Activated CD4-positive, alpha-beta T cell treated with anti-CD3 and anti-CD28 coated beads for 4 hours (primary cell): ENCODE data around the gene HACE1.
A peak's percentile ranks its signal among the peaks of the same experiment; 100 is the strongest.

ENCODE experiments used
- DNase-seq, 2 donors: peaks; one replicate each; pipeline ENCODE4 v3.0.0-alpha.2; 2020

HACE1 gene

DNA sequence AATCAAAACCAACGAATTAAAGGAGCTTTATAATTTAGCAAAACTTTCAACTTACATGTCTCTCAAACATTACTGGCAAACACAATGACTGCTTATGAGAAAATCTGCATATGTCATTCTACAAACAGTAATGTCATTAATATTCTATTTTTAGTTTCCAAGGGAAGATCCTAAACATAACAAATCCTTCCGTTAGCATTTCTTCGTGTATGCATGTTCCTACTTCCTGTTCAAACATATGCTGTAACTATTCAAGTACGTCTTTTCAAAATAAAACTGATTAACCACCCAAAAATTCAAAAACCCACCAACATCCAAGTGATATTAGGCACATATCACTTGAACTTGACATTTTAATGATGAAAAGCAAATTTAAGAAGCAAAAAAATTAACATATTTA, 131.3 kb downstream of the HACE1 start:
- DNase-seq = no peak

DNA sequence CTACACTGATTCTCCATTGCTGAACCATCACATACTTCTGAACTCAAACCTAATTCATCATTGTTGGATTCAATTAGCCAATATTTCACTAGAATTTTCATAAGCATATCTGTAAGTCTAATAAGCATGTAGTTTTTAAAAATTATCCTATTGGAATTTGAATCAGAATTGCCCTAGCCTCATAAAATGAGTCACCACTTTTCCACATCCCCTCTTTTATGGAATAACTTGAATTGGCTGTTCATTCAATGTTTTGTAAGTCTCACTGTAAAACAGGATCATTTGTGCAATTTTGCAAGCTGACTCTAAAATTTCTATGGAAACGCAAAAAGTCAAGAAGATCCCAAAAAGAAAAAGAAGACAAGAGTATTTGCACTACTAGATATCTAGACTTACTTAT, 141.0 kb downstream of the HACE1 start:
- DNase-seq = no peak

DNA sequence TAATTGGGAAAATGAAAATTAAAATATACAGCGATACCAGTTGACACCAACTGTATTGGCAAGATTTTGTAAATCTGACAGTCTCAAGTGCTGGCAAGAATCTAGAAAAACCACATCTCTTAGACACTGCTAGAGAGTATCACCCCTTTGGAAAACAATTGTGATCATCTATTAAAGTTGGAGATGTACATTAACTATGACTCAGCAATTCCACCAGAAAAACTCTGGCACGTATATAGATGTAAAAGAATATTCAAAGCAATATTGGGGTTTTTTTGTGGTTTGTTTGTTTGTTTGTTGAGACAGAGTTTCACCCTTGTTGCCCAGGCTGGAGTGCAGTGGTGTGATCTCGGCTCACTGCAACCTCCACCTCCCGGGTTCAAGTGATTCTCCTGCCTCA, 142.9 kb downstream of the HACE1 start:
- DNase-seq = no peak

DNA sequence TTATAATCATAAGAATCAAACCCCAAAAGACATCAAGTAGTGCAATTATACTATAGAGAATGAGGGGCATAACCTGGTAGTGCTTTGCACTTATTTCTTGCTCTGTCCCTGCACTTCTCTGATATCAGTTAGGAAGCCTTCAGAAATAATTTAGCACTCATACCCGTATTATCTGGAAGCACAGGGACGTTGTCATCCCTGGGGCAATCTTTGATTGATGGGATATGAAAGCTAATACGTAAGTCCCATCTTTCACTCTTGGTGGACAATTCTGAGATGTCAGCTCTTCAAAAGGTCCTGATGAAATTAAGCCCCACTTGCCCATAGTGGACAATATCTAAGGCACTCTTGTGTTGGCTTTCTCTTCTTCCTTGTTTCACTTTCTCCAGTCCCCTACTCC, 144.9 kb downstream of the HACE1 start:
- no peak for DNase-seq

DNA sequence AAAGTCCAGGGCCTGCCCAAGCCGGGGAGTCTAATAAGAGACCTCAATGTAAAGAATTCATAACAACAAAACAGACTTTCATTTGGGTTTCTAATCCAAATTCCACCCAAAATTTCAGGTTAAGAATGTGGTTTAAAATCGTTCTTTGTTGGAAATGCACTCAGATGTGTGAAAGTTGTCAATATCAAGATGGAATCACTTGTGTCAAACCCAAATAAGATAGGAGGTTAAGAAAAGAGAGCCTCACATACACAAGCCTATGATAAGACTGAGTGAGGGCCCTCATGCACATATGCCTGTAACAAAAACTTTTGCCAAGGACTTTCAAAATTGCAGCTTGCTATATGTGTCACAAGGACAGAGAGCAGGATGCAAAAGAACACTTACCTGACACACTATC, 145.7 kb downstream of the HACE1 start:
- DNase-seq = no peak

DNA sequence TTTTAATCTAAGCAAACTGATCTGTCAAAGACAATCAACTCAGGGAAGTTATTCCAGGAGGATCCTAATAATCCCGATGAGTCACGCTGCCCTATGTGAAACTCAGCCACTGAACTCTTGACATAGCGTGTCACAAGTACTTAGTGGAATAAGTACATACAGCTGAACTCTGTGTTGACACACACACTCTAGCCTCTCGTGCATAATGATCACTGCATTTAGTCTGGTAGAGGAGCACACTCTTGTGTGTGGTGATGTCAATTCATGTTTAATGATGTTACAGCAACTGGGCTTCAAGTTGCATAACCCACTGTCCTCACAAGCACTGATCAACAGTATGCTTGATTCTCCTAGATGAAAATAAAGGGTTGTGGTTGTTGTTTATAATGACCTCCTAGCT, 148.3 kb downstream of the HACE1 start:
- DNase-seq = no peak

DNA sequence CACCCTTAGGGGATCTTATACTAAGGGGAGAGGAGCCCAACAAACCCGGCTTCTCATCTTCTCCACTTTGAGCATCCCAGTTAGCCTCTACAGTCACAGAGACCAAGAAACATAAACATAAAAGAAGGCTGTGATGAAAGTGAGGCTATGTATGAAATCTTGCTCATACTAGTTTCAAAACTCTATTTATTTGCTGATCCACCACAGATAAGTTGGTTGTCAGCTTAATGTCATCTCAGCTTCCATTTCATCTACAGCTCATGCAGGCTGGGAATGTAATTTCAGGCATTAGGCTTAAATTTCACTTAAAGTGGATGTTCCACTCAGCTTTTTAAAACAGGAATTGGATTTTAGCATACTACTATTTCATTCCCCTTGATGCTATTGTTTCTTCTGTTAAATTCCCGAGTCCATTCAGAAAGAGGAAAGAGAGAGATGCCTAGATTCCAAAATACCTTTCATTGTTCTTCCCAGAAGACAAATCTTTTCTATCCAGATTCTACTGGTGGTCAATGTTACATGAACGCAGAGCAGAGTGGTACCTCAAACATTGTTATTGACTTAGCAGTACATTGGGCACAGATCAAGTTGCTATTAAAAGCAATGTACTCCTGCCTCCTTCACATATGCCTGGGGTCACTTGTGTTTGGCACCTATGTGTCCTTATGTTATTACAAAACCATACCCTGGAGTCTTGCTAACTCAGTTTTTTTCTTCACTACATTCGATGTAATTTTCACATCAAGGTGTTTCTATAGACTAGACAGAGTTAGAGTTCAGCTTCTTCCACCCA, 149.0 kb downstream of the HACE1 start:
- no peak for DNase-seq

DNA sequence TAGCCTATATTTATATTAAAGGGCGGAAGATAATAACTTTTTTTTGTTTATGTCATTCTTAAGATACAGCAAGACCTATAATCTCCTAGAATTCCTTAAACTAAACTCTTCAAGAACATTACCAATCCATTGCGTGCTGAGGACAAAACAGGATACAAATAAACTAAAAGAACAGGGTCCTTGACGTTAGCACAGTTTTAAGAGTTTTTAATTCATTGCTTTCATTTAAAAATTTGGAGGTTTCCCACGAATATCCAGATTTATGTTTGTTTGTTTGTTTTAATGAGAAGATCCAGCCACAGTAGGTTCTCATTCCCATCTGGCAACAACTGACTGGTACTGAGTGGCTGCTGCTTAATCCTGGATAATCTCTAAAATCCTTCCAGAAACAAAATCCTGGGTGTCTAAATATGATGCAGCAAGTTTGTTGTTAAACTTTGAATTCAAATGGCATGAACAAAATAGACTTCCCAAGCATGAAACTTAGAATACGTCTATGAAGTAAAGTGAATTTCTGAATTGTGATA, 153.7 kb downstream of the HACE1 start:
- no peak for DNase-seq

DNA sequence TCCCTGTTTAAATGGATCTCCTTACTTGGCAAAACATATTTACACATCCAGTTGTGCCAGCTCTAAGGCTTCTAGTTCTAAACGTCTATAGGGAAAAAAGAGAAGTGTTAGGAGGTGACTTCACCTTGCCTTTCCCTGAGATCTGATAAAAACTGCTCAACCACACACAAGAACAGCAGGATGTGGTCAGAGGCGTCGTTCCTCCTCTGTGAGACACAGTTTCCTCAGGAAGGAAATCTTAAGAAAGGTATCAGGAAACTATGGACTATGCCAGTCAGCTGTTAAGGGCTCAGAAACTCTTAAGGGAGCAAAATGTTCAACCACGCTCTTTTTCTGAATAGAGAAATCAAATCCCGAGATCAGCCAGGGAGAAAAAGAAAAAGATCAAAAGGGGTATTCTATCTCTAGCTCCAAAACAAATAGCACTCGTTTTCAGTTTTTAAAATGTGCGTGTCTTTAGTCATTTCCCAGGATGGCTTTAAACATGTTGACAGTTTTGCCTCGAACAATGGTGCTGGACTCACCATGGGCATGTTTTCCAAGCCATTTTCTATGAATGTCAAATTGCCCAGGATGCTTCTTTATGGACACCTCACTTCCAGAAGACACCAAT, 154.5 kb downstream of the HACE1 start:
- DNase-seq = peak; percentile 20 to 22

DNA sequence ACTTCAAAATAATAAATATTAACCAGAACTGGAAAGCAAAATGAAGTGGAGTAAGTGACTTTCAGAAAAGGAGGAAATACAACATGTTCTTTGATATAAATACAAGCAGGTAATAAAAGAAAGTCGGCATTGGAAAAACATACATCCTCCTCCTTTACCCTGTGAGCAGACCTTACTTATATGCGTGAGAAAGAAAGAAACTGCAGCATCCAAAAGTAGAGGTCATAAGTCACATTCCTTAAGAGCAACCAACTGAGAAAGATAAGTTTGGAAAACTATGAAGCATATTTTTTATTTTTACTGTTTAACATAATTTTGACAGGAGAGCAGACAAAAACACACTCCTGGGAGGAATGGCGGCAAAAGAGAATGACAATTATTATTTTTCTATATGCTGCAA, 155.5 kb downstream of the HACE1 start:
- DNase-seq = no peak

DNA sequence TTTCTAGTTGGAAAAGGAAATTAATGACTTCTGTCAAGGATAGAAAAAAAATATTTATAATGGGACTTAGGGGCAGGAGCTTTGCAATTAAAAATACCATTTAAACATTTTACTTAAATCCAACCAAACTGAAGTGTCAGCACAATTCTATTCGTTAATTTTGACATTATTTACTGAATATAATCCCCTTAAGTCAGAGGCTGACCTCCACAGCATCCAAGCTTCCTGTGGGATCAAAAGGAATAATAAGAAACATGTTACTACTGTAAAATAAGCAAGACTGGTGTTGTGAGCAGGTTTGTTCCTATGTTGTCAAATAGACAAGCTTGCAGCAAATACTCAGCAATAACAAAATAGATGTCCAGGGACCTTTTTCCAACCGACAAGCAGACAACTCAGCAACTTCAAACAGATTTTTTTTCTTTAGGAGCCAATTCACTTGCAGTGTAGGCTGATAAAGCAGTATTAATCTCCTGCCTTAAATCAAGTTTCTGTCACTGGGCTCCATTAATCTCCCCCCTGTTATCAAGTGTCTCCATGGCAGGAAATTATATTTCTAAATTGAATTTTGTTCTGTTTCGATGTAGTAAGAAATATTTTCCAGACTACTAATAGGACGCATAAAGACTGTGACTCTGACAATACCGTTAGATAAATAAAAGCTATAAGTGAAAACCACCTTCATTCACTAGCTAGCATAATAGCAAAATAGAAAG, 157.4 kb downstream of the HACE1 start:
- no peak for DNase-seq

DNA sequence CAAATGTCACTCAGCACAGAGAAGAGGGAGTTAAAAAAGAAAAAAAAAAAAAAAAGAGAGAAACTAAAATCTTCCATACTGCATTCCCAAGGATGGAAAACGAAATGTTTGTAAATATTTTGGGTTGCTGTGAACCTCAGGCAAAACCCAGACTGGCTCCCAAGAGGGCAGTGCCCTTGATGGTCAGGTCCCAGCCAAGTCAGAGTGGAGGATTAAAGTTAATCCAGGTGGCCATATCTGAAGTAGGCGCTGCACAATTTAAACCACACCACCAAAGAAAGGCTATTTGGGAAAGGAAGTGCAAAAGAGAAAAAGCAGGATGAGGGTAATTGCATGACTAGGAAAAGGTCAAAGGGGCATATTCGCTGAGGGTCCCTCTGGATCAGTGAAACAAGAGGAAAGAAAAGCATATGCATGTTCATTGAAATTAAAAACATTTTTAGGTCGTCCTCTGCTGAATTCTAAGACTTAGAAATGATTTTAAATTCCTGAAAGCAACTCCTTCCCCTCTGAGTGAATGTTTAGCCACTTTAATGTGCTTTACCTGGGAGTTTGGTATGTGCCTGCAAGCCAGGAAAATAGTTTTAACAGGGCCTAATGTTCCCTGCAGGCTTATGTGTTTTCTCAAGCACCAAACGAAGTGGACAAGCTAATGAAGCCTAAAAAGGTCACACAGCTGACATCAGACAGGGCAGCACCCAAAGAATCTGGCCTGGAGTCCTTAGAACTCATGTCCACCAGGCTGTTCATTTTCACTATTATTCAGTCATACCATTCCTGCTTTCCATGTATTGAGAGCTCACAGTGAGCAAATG, 159.1 kb downstream of the HACE1 start:
- no peak for DNase-seq

DNA sequence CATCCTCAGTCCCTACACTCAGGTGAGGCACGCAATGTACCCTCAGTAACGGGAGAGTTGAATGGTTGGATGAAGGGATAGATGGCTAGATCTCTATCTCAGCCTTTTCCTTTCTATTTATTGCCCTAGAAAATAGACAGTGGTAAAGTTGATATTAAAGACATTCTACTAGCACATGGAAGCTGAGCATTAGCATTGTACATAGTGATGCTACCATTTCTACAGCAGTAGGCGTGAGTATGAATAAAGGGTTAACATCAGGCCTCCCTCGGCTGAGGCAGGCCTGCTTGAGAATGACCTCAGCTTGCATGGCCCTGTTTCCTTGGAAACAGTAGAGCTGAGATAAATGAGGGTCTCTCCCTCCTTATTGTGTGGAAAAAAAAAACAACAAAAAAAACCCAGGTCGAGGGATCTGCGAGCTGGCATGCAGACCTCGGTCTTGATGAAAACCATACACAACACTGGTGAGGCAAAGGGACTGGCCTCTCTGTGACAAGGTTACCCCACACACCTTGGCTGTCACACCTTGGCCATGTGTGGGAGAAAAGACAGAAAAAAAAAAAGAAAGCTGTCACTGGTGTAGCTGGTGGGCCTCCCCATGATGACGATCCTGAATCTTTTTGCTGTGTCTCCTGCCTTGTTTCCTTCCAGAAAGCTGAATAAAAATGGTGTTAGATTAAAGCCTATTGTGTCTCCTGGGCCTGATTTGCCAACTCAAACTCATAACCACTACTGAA, 160.0 kb downstream of the HACE1 start:
- DNase-seq = no peak

DNA sequence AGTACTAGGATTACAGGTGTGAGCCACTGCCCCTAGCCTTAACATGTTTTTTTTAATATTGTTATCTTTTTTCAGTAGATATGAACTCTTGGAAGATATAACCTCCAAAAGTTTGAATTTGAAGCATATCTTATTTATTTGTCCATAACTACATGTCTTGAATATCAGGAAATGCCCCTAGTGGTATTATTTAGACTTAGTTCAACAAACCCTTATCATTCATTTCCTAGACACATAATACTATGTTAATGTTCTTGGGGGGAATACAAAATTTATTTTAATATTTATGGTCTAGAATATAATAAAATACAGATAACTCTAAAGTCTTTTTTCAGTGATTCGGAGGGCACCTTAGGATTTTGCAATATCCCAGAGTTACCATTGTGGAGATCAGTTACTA, 160.7 kb downstream of the HACE1 start:
- DNase-seq = no peak

DNA sequence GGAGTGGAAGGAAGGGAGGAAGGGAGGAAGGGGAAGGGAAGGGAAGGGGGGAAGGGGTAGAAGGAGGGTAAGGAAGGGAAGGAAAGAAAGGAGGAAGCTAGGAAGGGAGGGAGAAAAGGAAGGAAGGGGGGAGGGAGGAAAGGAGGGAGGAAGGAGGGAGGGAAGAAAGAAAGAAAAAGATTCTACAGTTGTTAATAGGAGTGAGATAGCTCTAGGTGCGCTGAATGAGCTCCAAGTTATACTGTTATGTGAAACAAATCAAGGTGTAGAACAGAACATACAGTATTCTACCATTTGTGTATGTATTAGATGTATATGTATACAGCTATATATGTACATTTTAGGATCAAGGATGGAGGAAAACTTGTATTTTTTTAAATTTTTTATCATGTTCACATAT, 167.7 kb downstream of the HACE1 start:
- DNase-seq = no peak

DNA sequence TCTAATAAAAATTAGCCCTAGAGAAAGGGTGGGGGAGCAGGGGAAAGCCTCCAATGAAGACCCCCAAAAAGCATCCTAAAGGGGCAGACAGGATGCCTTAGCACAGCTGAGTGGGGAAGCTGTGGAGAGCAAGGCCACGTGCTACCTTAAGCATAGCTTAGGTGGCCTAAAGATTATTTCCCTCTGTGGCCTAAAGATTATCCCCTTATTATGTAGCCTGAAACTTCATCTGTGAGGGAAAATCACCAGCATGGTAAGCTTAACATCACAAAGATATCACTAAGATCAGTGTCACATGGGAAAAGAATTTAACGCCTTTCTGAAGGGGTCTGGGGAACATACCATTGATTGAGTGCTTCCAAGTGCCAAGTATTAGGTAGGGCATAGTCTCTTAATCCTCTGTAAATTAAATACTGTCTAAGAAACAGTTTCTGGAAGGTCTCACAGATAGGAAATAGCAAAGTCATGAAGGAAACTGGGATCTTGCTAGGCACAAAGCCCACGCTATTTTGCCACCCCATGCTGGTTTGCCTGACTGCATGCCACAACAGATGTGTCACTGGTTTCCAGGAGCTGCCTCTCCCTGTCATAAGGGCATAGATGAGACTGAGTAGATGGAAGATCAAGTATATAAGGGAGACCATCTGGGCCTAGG, 170.0 kb downstream of the HACE1 start:
- DNase-seq = no peak

DNA sequence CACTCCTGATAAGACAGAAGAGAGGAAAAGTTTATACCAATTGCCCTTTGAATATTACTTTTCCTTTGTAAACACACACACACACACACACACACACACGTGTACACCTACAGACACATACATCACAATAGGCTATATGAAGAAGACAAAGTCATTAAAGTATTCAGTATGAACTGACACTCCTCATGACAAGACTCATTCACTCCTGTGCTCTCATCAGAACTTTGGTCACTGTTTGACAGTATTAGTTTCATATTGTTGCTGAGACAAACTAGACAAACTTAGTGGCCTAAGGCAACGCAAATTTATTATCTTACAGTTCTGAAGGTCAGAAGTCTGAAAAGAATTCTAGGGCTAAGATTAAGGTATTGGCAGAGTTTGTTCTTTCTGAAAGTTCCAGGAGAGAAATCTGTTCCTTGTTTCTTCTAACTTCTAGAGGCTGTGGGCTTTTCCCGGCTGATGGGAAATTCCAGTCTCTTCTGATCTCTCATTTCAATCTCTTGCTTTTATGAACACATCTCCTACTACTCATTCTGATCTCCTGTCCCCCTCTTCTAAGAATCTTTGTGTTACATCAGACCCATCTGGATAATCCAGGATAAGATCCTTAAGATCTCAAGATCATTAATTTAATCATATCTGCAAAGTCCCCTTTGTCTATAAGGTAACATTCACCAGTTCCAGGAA, 171.3 kb downstream of the HACE1 start:
- no peak for DNase-seq

DNA sequence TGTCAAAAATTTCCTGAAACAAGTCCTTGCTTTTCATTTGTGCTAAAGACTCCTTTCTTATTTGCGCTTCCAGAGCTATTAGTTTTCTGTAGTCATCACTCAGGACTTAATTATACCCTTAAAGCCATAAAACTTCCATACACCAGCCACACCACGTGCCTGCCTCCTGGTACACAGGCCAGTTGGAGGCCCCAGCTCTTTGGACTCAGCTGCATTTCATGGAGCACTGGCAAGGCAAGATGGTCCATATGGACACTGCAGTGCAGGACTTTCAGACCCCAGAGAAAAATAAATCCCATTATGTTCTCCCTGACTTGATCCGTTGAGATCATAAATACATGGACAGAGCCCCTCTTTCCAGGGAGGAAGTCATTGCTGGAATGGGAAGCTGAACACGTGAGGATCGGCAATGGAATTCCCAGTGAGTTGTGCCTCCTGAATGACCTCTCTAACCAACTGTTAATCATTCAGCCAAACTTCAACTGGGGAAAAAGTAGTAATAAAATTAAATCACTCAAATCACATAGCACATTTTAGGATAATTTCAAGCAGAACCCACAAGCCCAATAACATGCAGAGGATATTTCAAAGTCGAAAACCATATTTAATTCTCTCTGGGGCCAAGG, 173.1 kb downstream of the HACE1 start:
- no peak for DNase-seq

DNA sequence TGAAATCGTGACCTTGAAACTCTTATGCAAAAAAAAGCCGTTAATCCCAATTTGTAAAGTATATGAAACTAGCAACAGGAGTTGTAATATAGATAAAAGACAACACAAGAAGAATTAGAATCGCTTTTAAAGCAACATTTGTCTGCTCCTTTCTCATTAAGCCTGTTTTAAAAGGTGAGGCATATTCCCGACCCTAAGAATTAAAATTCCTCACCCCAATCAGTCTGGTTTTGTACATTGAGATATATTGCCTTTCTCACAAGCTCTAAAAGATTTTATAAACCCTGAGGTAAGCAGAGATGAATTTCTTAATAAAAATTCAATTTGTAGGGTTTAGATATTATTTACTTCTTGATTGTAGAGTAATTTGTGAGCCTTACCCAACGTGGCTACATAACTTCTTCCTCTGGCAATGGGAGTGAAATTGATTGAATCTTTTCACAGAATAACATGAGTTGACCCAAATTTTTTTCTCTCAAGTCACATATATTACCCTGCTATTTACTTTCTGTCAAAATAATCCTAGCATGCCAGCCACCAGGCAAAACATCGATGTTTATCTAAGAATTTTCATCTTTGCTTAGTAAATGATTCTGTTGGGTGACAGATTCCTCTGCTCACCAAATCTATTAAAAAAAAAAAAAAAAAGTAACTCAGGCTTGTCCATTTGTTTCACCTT, 173.7 kb downstream of the HACE1 start:
- DNase-seq = no peak

DNA sequence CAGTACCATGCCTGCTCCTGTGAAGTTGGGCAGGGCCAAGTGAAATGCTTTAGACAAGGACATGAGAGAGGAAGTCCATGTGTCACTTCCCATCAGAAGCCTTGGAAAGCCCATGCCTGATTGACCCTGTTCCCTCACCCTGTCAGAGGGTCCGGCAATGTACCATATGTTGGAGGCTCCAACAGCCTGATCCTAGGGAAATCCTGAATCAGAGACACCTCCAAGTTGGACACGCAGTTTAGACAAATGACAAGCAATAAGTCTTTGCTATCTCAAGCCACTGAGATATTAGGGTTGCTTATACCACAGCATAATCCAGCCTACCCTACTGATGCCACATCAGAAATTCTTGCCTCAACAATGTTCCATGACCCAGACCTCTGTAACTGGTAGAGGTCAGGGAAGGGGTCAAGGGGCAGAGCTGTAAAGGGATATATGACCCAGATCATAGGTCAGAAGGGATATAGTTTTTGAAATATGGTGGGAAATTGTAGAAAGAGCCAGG, 174.8 kb downstream of the HACE1 start:
- DNase-seq = no peak
